Naive thymus-derived CD4-positive, alpha-beta T cell (primary cell): Measurements from ENCODE around the gene RFC1. TPM values are rescaled to one million over a fixed set of nuclear protein-coding genes. Genes with fewer than 3 reads are reported as not detected.
A peak's percentile ranks its signal among the peaks of the same experiment; 100 is the strongest.

Experiments used
- ATAC-seq: fragments of 150-1000 bp; cut with Tn5 transposase; 2 replicates; pipeline ENCODE4 v1.10.0; 2021; ENCODE audit warnings: mild to moderate bottlenecking, moderate library complexity
- CTCF ChIA-PET: fragments of 350-600 bp; sonication (Branson Sonifier 250); formaldehyde crosslinking; loops from one replicate; lab custom pipeline; 2021; ENCODE audit warnings: antibody characterized with exemption; lab: Charles Lee
- POLR2A ChIA-PET: fragments of 350-600 bp; sonication (Branson Sonifier 250); formaldehyde crosslinking; loops from one replicate; lab custom pipeline; 2021; ENCODE audit warnings: antibody characterized with exemption, inconsistent platforms; lab: Charles Lee
- DNase-seq, 9 donors: peaks; one replicate each; pipeline versions ENCODE4 v3.0.0 to v3.0.0-alpha.2; 2020 to 2022; ENCODE audit warnings: mixed read lengths in 1 of 9
- H3K27ac ChIP-seq: one replicate; pipeline ENCODE4 v1.7.0; 2013; ENCODE audit warnings: mild to moderate bottlenecking, low read depth, low read length, moderate library complexity
- H3K27me3 ChIP-seq, 2 donors: one replicate each; pipeline ENCODE4 v1.7.0; 2013; ENCODE audit warnings: low read length in 2 of 2, mild to moderate bottlenecking in 2 of 2, moderate library complexity in 2 of 2; ENCODE audit not compliant: control insufficient read depth in 2 of 2, insufficient read depth in 2 of 2
- H3K36me3 ChIP-seq, 3 experiments: 1 replicate in 2 of 3; 2 replicates in 1 of 3; pipeline ENCODE4 v1.7.0; 2013; ENCODE audit warnings: low read length in 3 of 3, mild to moderate bottlenecking in 3 of 3, moderate library complexity in 1 of 3; ENCODE audit not compliant: insufficient read depth in 3 of 3, control insufficient read depth in 2 of 3
- H3K4me1 ChIP-seq, 2 donors: one replicate each; pipeline ENCODE4 v1.7.0; 2013; ENCODE audit warnings: low read length in 2 of 2, mild to moderate bottlenecking in 2 of 2, moderate library complexity in 1 of 2; ENCODE audit not compliant: control insufficient read depth in 2 of 2, insufficient read depth in 2 of 2
- H3K4me3 ChIP-seq: 2 replicates; pipeline ENCODE4 v1.7.0; 2013; ENCODE audit warnings: mild to moderate bottlenecking, low read length
- H3K9me3 ChIP-seq, 3 experiments: 1 replicate in 2 of 3; 2 replicates in 1 of 3; pipeline ENCODE4 v1.7.0; 2013; ENCODE audit warnings: low read length in 3 of 3; ENCODE audit not compliant: control insufficient read depth in 2 of 3
- H3K27ac Mint-ChIP-seq, 9 donors: one replicate each; pipeline ENCODE4 v1.8.0; 2020 to 2022; ENCODE audit warnings: mixed read lengths in 9 of 9, mild to moderate bottlenecking in 8 of 9, moderate library complexity in 5 of 9, inconsistent platforms in 2 of 9
- H3K27me3 Mint-ChIP-seq, 5 donors: one replicate each; pipeline ENCODE4 v1.8.0; 2021 to 2022; ENCODE audit warnings: mixed read lengths in 5 of 5, mild to moderate bottlenecking in 1 of 5
- H3K36me3 Mint-ChIP-seq, 5 donors: one replicate each; pipeline ENCODE4 v1.8.0; 2020 to 2022; ENCODE audit warnings: mixed read lengths in 5 of 5, mild to moderate bottlenecking in 3 of 5, inconsistent platforms in 1 of 5
- H3K4me1 Mint-ChIP-seq, 7 donors: one replicate each; pipeline ENCODE4 v1.8.0; 2020 to 2022; ENCODE audit warnings: mixed read lengths in 7 of 7, mild to moderate bottlenecking in 3 of 7, inconsistent platforms in 1 of 7
- H3K4me3 Mint-ChIP-seq, 10 donors: one replicate each; pipeline ENCODE4 v1.8.0; 2020 to 2022; ENCODE audit warnings: mild to moderate bottlenecking in 10 of 10, mixed read lengths in 10 of 10, moderate library complexity in 6 of 10, inconsistent platforms in 2 of 10
- H3K9me3 Mint-ChIP-seq, 11 donors: one replicate each; pipeline ENCODE4 v1.8.0; 2020 to 2022; ENCODE audit warnings: mixed read lengths in 11 of 11, mild to moderate bottlenecking in 4 of 11, inconsistent platforms in 1 of 11, moderate library complexity in 1 of 11
- intact Hi-C, 2 donors: fragments of 100-400 bp; cut with micrococcal nuclease; formaldehyde crosslinking; loops; one replicate each; pipeline ENCODE4 v1.15.1; 2023
- microRNA-seq: library from miRNA; unstranded; fragments of <30 nt; microRNA quantifications from one replicate; pipeline ENCODE4 v1.2.0, GENCODE V29; 2022; ENCODE audit warnings: borderline microRNAs expressed
- polyA plus RNA-seq, 2 donors: library from polyadenylated mRNA; unstranded; fragments of 300-500 nt; fragmentation: Illumina TruSeq; gene quantifications; one replicate each; pipeline ENCODE4 v1.2.3, GENCODE V29; 2021
- total RNA-seq, 6 experiments: library from RNA in 5 of 6; stranded (reverse) in 5 of 6; gene quantifications; 1 replicate in 5 of 6; 2 replicates in 1 of 6; pipeline ENCODE4 v1.2.3 and lab custom pipeline; 2021 to 2026

Gene RFC1
- total and polyA plus RNA-seq, 7 experiments from 2014 or later = 33.8 to 66.4 (median 63.7) TPM

DNA sequence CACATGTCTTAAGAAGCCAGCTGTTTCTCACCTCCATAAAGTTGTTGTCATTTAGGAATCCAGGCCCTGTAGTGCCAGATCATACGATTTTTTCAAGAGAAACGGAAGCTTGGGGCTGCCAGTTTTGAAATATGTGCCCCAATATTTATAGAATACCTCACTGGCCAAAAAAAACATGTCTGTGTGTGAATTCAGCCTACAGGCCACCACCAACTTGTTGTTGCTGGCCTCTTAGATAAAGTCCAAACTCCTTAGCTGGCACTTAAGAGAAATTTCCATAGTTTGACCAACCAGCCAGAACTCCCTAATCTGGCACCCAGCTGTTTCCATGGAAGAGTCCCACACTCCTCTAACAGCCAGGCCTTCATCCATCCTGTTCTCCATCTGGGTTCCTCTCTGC is 109.7 kb downstream of the RFC1 start:
- Mint-ChIP-seq H3K36me3 (peaks cover 0 to 40% (median 22%) of the 10 kb centered on the region in 5 donors), H3K4me3 (no peak overlapping the region), H3K9me3 (peaks cover 0 to 1% (median 0%) of the 10 kb centered on the region in 11 donors), H3K27me3 (no peaks in the 10 kb centered on the region), H3K4me1 (peaks cover 0 to 2% (median 0%) of the 10 kb centered on the region in 7 donors), H3K27ac (no peak overlapping the region)
- intact Hi-C loops = no loop called here
- H3K9me3 ChIP-seq = no peaks in the 10 kb centered on the region
- H3K27ac ChIP-seq = no peak overlapping the region
- H3K27me3 ChIP-seq = no peaks in the 10 kb centered on the region
- no peaks in the 10 kb centered on the region for H3K4me1 ChIP-seq
- H3K36me3 ChIP-seq = no peaks in the 10 kb centered on the region
- ATAC-seq (no peak), DNase-seq (no peak)
- ChIA-PET POLR2A (no interaction called here), CTCF (no interaction called here)
- no peak overlapping the region for H3K4me3 ChIP-seq

DNA sequence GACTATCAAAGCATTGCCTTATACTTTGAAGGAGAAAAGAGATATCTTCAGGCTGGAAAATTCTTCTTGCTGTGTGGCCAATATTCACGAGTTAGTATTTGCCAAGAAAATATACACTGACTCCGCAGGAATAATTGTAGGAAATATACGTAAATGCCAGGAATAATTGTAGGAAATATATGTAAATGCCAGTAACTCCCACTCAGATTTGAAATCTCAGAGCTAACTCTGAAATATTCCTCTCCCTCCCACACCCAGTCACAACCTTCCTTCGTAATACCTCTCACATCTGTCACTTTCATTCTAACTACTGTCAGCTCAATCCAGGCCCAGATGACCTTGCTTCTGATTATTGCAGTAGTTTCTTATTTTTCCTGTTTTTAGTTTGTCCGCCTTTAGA is 110.3 kb downstream of the RFC1 start:
- Mint-ChIP-seq H3K36me3 (peaks cover 0 to 34% (median 19%) of the 10 kb centered on the region in 5 donors), H3K27ac (peak overlapping the region in 1 of 9 donors; percentile 41), H3K4me3 (no peak overlapping the region), H3K9me3 (peaks cover 0 to 1% (median 0%) of the 10 kb centered on the region in 11 donors), H3K27me3 (no peaks in the 10 kb centered on the region), H3K4me1 (peaks cover 0 to 2% (median 0%) of the 10 kb centered on the region in 7 donors)
- H3K4me1 ChIP-seq = no peaks in the 10 kb centered on the region
- no peak for DNase-seq
- CTCF ChIA-PET = no interaction called here
- H3K36me3 ChIP-seq = no peaks in the 10 kb centered on the region
- ATAC-seq = no peak
- intact Hi-C loops = no loop called here
- POLR2A ChIA-PET = no interaction called here
- no peaks in the 10 kb centered on the region for H3K27me3 ChIP-seq
- H3K27ac ChIP-seq = no peak overlapping the region
- no peak overlapping the region for H3K4me3 ChIP-seq
- H3K9me3 ChIP-seq = no peaks in the 10 kb centered on the region

DNA sequence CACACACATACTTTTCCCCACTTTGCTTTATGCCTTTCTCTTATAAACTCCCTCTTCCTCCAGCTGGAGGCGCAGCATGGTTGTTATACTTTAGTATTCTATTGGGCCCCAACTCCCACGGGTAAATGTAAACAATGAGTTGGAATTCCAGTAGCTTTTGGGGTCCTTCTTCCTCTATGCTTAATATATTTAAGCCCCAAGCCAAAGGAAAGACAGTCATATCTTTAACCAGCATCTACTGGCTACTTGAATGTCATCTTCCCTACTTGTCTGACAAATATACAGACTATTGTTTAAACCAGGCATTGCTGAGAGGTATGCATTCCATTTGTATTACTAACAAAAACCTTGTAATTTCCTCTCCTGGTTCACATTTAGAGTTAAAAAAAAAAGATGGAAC is 110.9 kb downstream of the RFC1 start:
- Mint-ChIP-seq H3K4me1 (peaks cover 0 to 2% (median 0%) of the 10 kb centered on the region in 7 donors), H3K27me3 (no peaks in the 10 kb centered on the region), H3K4me3 (no peak overlapping the region), H3K36me3 (peaks cover 0 to 30% (median 19%) of the 10 kb centered on the region in 5 donors), H3K9me3 (peaks cover 0 to 5% (median under 1%) of the 10 kb centered on the region in 11 donors), H3K27ac (peak overlapping the region in 1 of 9 donors; percentile 41)
- CTCF ChIA-PET = no interaction called here
- Histone ChIP-seq H3K27me3 (no peaks in the 10 kb centered on the region), H3K9me3 (no peaks in the 10 kb centered on the region), H3K4me1 (no peaks in the 10 kb centered on the region), H3K36me3 (no peaks in the 10 kb centered on the region), H3K27ac (no peak overlapping the region), H3K4me3 (no peak overlapping the region)
- DNase-seq (no peak), ATAC-seq (no peak)
- intact Hi-C loops = no loop called here
- POLR2A ChIA-PET = no interaction called here

DNA sequence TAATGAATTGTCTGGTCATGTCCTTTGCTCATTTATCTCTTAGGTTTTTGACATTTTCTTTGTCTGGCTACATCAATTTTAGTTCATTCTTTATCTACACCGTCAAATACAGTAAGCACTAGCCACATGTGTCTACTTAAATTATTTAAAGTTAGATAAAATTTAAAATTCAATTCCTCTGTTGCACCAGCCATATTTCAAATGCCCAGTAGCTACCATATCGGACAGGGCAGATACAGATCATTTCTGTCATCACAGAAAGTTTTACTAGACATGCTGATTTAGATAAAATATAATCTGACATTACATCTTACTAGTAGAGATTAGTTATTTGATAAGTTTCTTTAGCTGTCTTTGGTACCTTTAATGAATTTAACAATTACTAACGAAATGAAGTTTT is 122.7 kb downstream of the RFC1 start:
- Histone ChIP-seq H3K4me3 (no peak overlapping the region), H3K27me3 (no peaks in the 10 kb centered on the region), H3K4me1 (no peaks in the 10 kb centered on the region), H3K36me3 (no peaks in the 10 kb centered on the region), H3K27ac (no peak overlapping the region), H3K9me3 (no peaks in the 10 kb centered on the region)
- ChIA-PET POLR2A (no interaction called here), CTCF (no interaction called here)
- intact Hi-C loops = no loop called here
- no peak overlapping the region for H3K27ac Mint-ChIP-seq
- DNase-seq (no peak), ATAC-seq (no peak)
- peaks cover 0 to 2% (median 0%) of the 10 kb centered on the region in 7 donors for H3K4me1 Mint-ChIP-seq
- no peak overlapping the region for H3K4me3 Mint-ChIP-seq
- H3K27me3 Mint-ChIP-seq = no peaks in the 10 kb centered on the region
- H3K36me3 Mint-ChIP-seq = peaks cover 0 to 33% (median 28%) of the 10 kb centered on the region in 5 donors
- H3K9me3 Mint-ChIP-seq = peaks cover 0 to 11% (median 4%) of the 10 kb centered on the region in 11 donors

Small RNA genes within 50 kb of the gene (microRNA-seq; reads per million reads assigned to microRNA genes)
- gene MIR5591 = not detected

Other genes starting within 250 kb of the RFC1 start
- gene WDR19, start 183.8 kb downstream of the RFC1 start, total RNA-seq = 10 to 100 TPM; 14.0 to 44.3 (median 15.4) TPM
- gene WDR19, start 183.8 kb downstream of the RFC1 start, polyA plus RNA-seq = 1 to 10 TPM; 5.3 to 7.6 TPM
- gene KLB, start 40.6 kb upstream of the RFC1 start, total RNA-seq = not detected
- under 1 TPM in 1 of 2 donors, not detected in 1; 0.07 TPM for gene KLB, start 40.6 kb upstream of the RFC1 start, polyA plus RNA-seq
- 1,000 to 10,000 TPM; 1,414 to 3,398 (median 2,567) TPM for gene RPL9, start 92.6 kb upstream of the RFC1 start, total RNA-seq
- 1,000 to 10,000 TPM; 3,310 to 3,365 TPM for gene RPL9, start 92.6 kb upstream of the RFC1 start, polyA plus RNA-seq
- gene LIAS, start 92.7 kb upstream of the RFC1 start, total RNA-seq = 10 to 100 TPM; 14.5 to 27.8 (median 16.4) TPM
- 10 to 100 TPM; 12.5 to 16.4 TPM for gene LIAS, start 92.7 kb upstream of the RFC1 start, polyA plus RNA-seq
- gene UGDH, start 161.1 kb upstream of the RFC1 start, total RNA-seq = 10 to 100 TPM in 3 of 5 experiments, 1 to 10 TPM in 2; 6.9 to 20.9 (median 17.7) TPM
- gene UGDH, start 161.1 kb upstream of the RFC1 start, polyA plus RNA-seq = 10 to 100 TPM; 18.2 to 18.7 TPM